Lower leg skin (tissue), 3 donors: ENCODE measurements around the gene EGLN2.
"Not testable (repeated sequence)": the region's sequence is repeated elsewhere in the genome, so short reads cannot be mapped to it uniquely, and the experiment has no call there.

Source experiments
- CTCF ChIP-seq, 3 donors: fragments of 450-650 bp; IDR thresholded peaks; one replicate each; pipeline ENCODE4 v1.5.1; 2016; ENCODE audit warnings: antibody characterized with exemption in 3 of 3, mild to moderate bottlenecking in 3 of 3, moderate library complexity in 2 of 3
- POLR2A ChIP-seq, 2 donors: fragments of 450-650 bp; IDR thresholded peaks; one replicate each; pipeline ENCODE4 v1.6.1; 2016 to 2017; ENCODE audit warnings: antibody characterized with exemption in 2 of 2, mild to moderate bottlenecking in 1 of 2, moderate library complexity in 1 of 2

GRCh38 chr19:40824916-40825315 lies 25.9 kb downstream of the EGLN2 start:
- TF ChIP-seq CTCF, POLR2A (IDR thresholded peaks at IDR 0.05): not testable (repeated sequence)
